HCT116 (cell line): ENCODE data around the gene KCNIP3. TPM values are rescaled to one million over a fixed set of nuclear protein-coding genes. Genes with fewer than 3 reads are reported as not detected.

Source experiments
- ATAC-seq: fragments of 200-7000 bp; cut with Tn5 transposase; 2 replicates; pipeline ENCODE4 v1.9.1; 2020; ENCODE audit warnings: mild to moderate bottlenecking, moderate library complexity
- BruUV-seq: library from RNA; stranded (reverse); fragments of 400-500 nt; replicated peaks from 2 replicates; lab custom pipeline; 2021; lab: Mats Ljungman, UMichigan
- CTCF ChIA-PET: fragments of 300-600 bp; sonication (Branson Sonifier 250); formaldehyde crosslinking; loops from one replicate; lab custom pipeline; 2021; ENCODE audit warnings: antibody characterized with exemption; lab: Charles Lee
- POLR2A ChIA-PET: fragments of 300-600, 350-600 bp; sonication (Branson Sonifier 250); formaldehyde crosslinking; loops from one replicate; lab custom pipeline; 2021; ENCODE audit warnings: antibody characterized with exemption; lab: Charles Lee
- RAD21 ChIA-PET, 2 experiments: fragments of 300-600 bp; sonication (Branson Sonifier 250); formaldehyde crosslinking; loops; one replicate each; lab custom pipeline; 2023; ENCODE audit warnings: low total read pairs in 2 of 2; ENCODE audit not compliant: uncharacterized antibody in 2 of 2, unreplicated experiment in 2 of 2, low non-redundant PET in 1 of 2; lab: Charles Lee
- DNase-seq: peaks from one replicate; pipeline ENCODE4 v3.0.0-alpha.2; 2010; ENCODE audit warnings: low read depth, low spot score
- H2AFZ ChIP-seq: fragments of 200-600 bp; shearing (Covaris generic), sonication (generic); 2 replicates; pipeline ENCODE4 v1.6.1; 2017; ENCODE audit warnings: low read depth, mixed run types, mixed read lengths, antibody characterized with exemption, low read length; ENCODE audit not compliant: poor library complexity, severe bottlenecking
- H3K27ac ChIP-seq: 2 replicates; pipeline ENCODE4 v1.5.1; 2012; ENCODE audit warnings: low read depth, low read length
- H3K27me3 ChIP-seq: fragments of 200-600 bp; sonication (generic); 2 replicates; pipeline ENCODE4 v1.6.1; 2016; ENCODE audit warnings: mixed run types, low read length, mixed read lengths; ENCODE audit not compliant: insufficient read depth
- H3K36me3 ChIP-seq, 2 experiments: fragments of 200-500 bp in 1 of 2; fragments of 200-600 bp in 1 of 2; sonication (Bioruptor generic) in 1 of 2; sonication (generic) in 1 of 2; 2 replicates each; pipeline versions ENCODE4 v1.5.1 to v1.6.1; 2014 to 2016; ENCODE audit warnings: low read length in 2 of 2, inconsistent platforms in 1 of 2, mixed read lengths in 1 of 2, mixed run types in 1 of 2; ENCODE audit not compliant: insufficient read depth in 2 of 2, control insufficient read depth in 1 of 2
- H3K4me1 ChIP-seq, 2 experiments: fragments of 200-600 bp in 1 of 2; sonication (generic) in 1 of 2; 2 replicates each; pipeline versions ENCODE4 v1.5.1 to v1.6.1; 2012 to 2017; ENCODE audit warnings: low read length in 2 of 2, inconsistent platforms in 1 of 2, mild to moderate bottlenecking in 1 of 2, mixed read lengths in 1 of 2, mixed run types in 1 of 2, moderate library complexity in 1 of 2; ENCODE audit not compliant: insufficient read depth in 2 of 2, control insufficient read depth in 1 of 2
- H3K4me2 ChIP-seq: fragments of 200-600 bp; sonication (generic); 2 replicates; pipeline ENCODE4 v1.6.1; 2017; ENCODE audit warnings: mixed run types, low read length, mixed read lengths
- H3K4me3 ChIP-seq, 2 experiments: fragments of 200-600 bp in 1 of 2; sonication (generic) in 1 of 2; replicated peaks in 1 of 2; 2 replicates each; pipeline ENCODE4 v1.5.1; 2011 to 2016; ENCODE audit warnings: low read length in 2 of 2, control low read depth in 1 of 2, low read depth in 1 of 2, mild to moderate bottlenecking in 1 of 2, mixed read lengths in 1 of 2, mixed run types in 1 of 2
- H3K79me2 ChIP-seq: fragments of 200-600 bp; sonication (generic); 2 replicates; pipeline ENCODE4 v1.6.1; 2017; ENCODE audit warnings: mild to moderate bottlenecking, mixed run types, low read length, moderate library complexity, mixed read lengths; ENCODE audit not compliant: insufficient read depth
- H3K9ac ChIP-seq: fragments of 200-600 bp; sonication (generic); 2 replicates; pipeline ENCODE4 v1.6.1; 2016; ENCODE audit warnings: low read length, mixed read lengths
- H3K9me2 ChIP-seq: fragments of 200-600 bp; sonication (generic), shearing (Covaris generic); 2 replicates; pipeline ENCODE4 v1.6.1; 2017; ENCODE audit warnings: mixed run types, mild to moderate bottlenecking, moderate library complexity; ENCODE audit not compliant: insufficient read depth
- H3K9me3 ChIP-seq, 2 experiments: fragments of 200-500 bp in 1 of 2; fragments of 200-600 bp in 1 of 2; sonication (Bioruptor generic) in 1 of 2; sonication (generic) in 1 of 2; 2 replicates each; pipeline ENCODE4 v1.6.1; 2014 to 2017; ENCODE audit warnings: low read length in 2 of 2, mixed read lengths in 2 of 2, inconsistent platforms in 1 of 2, low read depth in 1 of 2, mild to moderate bottlenecking in 1 of 2, mixed run types in 1 of 2, moderate library complexity in 1 of 2; ENCODE audit not compliant: control insufficient read depth in 1 of 2, insufficient read depth in 1 of 2
- H4K20me1 ChIP-seq: fragments of 200-600 bp; sonication (generic), shearing (Covaris generic); 2 replicates; pipeline ENCODE4 v1.6.1; 2017; ENCODE audit warnings: mixed run types, mild to moderate bottlenecking, moderate library complexity; ENCODE audit not compliant: insufficient read depth
- CEBPB ChIP-seq: IDR thresholded peaks from 2 replicates; pipeline ENCODE4 v1.6.1; 2012; ENCODE audit warnings: low read depth
- CTCF ChIP-seq, 3 experiments: fragments of 200-600 bp in 1 of 3; sonication (generic) in 1 of 3; IDR thresholded peaks in 2 of 3; conservative IDR thresholded peaks in 1 of 3; 2 replicates each; pipeline ENCODE4 v1.5.1; 2012 to 2017; ENCODE audit warnings: low read depth in 2 of 3, low read length in 2 of 3, antibody characterized with exemption in 1 of 3, borderline replicate concordance in 1 of 3, control low read depth in 1 of 3, mild to moderate bottlenecking in 1 of 3, mixed read lengths in 1 of 3, mixed run types in 1 of 3, moderate library complexity in 1 of 3; ENCODE audit not compliant: insufficient read depth in 1 of 3
- EGR1 ChIP-seq: IDR thresholded peaks from 2 replicates; pipeline ENCODE4 v1.6.1; 2012; ENCODE audit warnings: low read depth
- EZH2phosphoT487 ChIP-seq: fragments of 200-600 bp; IDR thresholded peaks from 2 replicates; pipeline ENCODE4 v1.6.1; 2018; ENCODE audit warnings: antibody characterized with exemption, borderline replicate concordance
- JUND ChIP-seq: IDR thresholded peaks from 2 replicates; pipeline ENCODE4 v1.6.1; 2012
- POLR2AphosphoS5 ChIP-seq: IDR thresholded peaks from 2 replicates; pipeline ENCODE4 v1.6.1; 2011; ENCODE audit warnings: mild to moderate bottlenecking, low read depth, low read length, moderate library complexity
- REST ChIP-seq: IDR thresholded peaks from 2 replicates; pipeline ENCODE4 v1.6.1; 2012; ENCODE audit warnings: low read depth
- SRF ChIP-seq: IDR thresholded peaks from 2 replicates; pipeline ENCODE4 v1.6.1; 2012; ENCODE audit warnings: low read depth
- intact Hi-C: fragments of 100-400 bp; cut with micrococcal nuclease; formaldehyde crosslinking; loops from 2 replicates; pipeline ENCODE4 v1.10.0; 2022
- total RNA-seq: library from RNA; stranded (reverse); gene quantifications from one replicate; pipeline ENCODE4 v1.2.1, GENCODE V29; 2021; ENCODE audit not compliant: unreplicated experiment

Gene KCNIP3
- total RNA-seq, 1 experiment from 2014 or later = 3.1 TPM

- Histone ChIP-seq H3K27ac (no peak overlapping the region), H3K36me3 (no peaks in the 10 kb centered on the region), H3K4me1 (peaks cover 9 to 14% of the 10 kb centered on the region in 2 experiments), H3K9me2 (no peaks in the 10 kb centered on the region), H3K79me2 (no peaks in the 10 kb centered on the region), H3K4me3 (no peak overlapping the region), H3K9me3 (no peaks in the 10 kb centered on the region), H3K9ac (no peak overlapping the region), H2AFZ (no peak overlapping the region), H3K27me3 (no peaks in the 10 kb centered on the region), H4K20me1 (no peaks in the 10 kb centered on the region), H3K4me2 (no peak overlapping the region)
- ATAC-seq (no peak), DNase-seq (no peak)
- intact Hi-C loops = no loop called here
- POLR2A ChIA-PET = no interaction called here
- CTCF ChIA-PET = no interaction called here
- RAD21 ChIA-PET = no interaction called here
- no TSS peak for BruUV-seq
- TF ChIP-seq CTCF (IDR thresholded peaks at IDR 0.05 in 2 of 3, conservative IDR thresholded peaks at IDR 0.05 in 1 of 3; ENCODE audit: borderline replicate concordance in 1 of 3, insufficient read depth in 1 of 3, low read depth in 2 of 3, low read length in 2 of 3) (no peak), POLR2AphosphoS5 (no peak), CEBPB (no peak), REST (no peak), SRF (no peak), JUND (no peak), EGR1 (no peak), EZH2phosphoT487 (no peak)
These were observed 14.7 kb upstream of the KCNIP3 start for GRCh38 chr2:95282458-95282857.
